Activated T-helper 9 cell treated with anti-CD3 and anti-CD28 coated beads, Interleukin-2, amount 50 U/mL, for 16 hours (primary cell): ENCODE data around the gene NT5E.
"Not testable (repeated sequence)": the region's sequence is repeated elsewhere in the genome, so short reads cannot be mapped to it uniquely, and the experiment has no call there.

ENCODE experiments used
- DNase-seq: peaks from one replicate; pipeline ENCODE4 v3.0.0-alpha.2; 2020; ENCODE audit warnings: low read depth

NT5E gene

GRCh38 chr6:85493389-85493788, 43.5 kb downstream of the NT5E start:
- DNase-seq: no peak

- no peak for DNase-seq
Measured at GRCh38 chr6:85494547-85495536, 45.0 kb downstream of the NT5E start.

GRCh38 chr6:85496009-85496579, 46.2 kb downstream of the NT5E start:
- DNase-seq: no peak

- DNase-seq: no peak
Measured at GRCh38 chr6:85496856-85497255, 47.0 kb downstream of the NT5E start.

DNA sequence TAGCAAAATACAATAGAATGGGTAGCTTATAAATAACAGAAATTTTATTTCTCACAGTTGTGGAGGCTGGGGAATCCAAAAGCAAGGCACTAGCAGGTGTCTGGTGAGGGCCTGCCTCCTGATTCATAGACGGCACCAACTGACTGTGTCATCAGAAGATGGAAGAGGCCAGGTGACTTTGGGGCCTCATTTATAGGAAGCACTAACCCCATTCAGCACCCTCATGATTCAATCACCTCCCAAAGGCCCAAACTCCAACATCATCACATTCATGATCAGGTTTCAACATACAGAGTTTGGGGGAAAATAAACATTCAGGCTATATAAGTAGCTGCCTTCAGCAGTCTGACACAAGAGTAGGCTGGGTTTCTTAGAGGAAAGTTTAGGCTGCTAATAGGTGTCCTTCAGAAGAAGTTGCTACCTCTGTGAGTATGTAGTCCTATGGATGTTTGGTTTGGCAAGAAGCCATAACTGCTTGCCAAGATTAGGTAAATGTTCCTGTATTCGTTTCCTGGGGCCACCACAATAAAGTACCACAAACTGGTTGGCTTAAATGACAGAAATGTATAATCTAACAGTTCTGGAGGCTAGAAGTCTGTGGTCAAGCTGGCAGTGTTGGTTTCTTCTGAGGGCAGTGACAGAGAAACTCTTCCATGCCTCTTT, 48.8 kb downstream of the NT5E start:
- DNase-seq: no peak

GRCh38 chr6:85506441-85507093, 56.7 kb downstream of the NT5E start:
- no peak for DNase-seq

- no peak for DNase-seq
Measured at GRCh38 chr6:85516168-85516567, 66.3 kb downstream of the NT5E start.

- not testable (repeated sequence) for DNase-seq
Measured at GRCh38 chr6:85524281-85524680, 74.4 kb downstream of the NT5E start.

DNA sequence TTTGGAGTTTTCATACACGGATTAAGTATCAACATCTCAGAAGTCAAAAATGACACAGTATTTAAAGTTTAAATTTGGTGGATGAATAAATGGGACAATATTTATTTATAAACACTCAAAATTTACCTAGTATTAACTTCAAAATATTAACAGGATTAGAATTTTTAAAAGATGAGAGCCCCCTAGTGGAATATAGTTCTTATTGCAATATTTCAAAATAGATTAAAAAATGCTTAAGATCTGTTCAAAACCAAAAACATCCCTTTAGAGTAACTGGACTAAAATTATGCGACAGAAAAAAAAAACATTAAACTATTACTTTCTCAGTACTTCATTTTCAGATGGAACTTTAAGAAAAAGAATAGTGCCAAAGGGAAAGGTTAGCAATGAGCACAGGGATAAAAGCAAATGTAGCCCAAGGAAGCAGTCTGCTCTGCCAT, 87.2 kb downstream of the NT5E start:
- no peak for DNase-seq

DNA sequence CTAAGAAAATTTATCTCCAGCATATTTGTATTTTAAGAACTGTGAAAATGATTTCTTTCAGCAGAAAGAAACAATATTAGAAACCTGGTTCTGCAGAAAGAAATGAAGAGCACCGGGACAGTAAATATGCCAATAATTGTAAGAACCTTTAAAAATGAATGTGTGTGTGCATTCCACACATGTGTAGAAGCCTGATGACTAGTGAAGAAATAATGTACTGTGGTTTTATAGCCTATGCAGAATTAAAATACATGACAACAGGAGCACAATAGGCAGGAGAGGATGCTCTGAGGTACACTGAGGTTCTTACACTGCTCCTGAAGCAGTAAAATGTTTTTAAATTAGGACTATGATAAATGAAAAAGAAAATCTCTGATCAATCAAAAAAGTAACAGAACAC, 94.9 kb downstream of the NT5E start:
- no peak for DNase-seq
